ENCODE measurements around the gene ZNF593. TPM values are rescaled to one million over a fixed set of nuclear protein-coding genes. Genes with fewer than 3 reads are reported as not detected.

Gene ZNF593
- total and polyA plus RNA-seq, 9 of the 15 experiments (the other 6 are each of a cell fraction or from before 2014, with no cell fraction given) = 9.8 to 334 (median 48.2) TPM

DNA sequence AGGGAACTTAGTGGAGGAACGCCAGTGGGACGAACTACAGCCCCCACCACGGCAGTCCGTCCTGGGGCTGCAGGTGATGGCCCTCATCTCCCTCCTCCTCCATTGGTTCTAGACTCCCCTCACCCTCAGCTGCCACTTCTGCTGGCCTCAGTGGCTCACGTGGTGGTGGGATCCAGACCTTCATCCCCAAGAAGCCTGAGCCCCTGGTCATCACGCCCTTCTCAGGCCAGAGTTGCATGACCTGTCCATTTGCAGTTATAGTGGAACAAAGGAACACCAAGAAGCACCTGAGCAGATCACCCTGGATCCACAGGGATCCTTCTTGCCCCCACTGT is 23.8 kb upstream of the ZNF593 start:
- DNase-seq (ENCODE audit: extremely low read depth in 1 of 4, low spot score in 3 of 4) = no peak
- Histone ChIP-seq H3K9me1 (ENCODE audit: control insufficient read depth, insufficient read depth, low read length) (no peaks in the 10 kb centered on the region), H3K27me3 (ENCODE audit: control insufficient read depth in 2 of 2, insufficient read depth in 2 of 2, low read length in 2 of 2) (no peaks in the 10 kb centered on the region), H3K36me3 (ENCODE audit: control insufficient read depth, insufficient read depth, low read length) (no peaks in the 10 kb centered on the region), H3K79me2 (ENCODE audit: control insufficient read depth, insufficient read depth, low read length) (no peaks in the 10 kb centered on the region), H4K20me1 (replicated peaks; ENCODE audit: control insufficient read depth, insufficient read depth, low read length) (no peaks in the 10 kb centered on the region), H3K4me1 (replicated peaks in 1 of 2; ENCODE audit: control insufficient read depth in 2 of 2, insufficient read depth in 2 of 2, low read length in 2 of 2) (peaks cover 12 to 17% of the 10 kb centered on the region in 2 experiments; a peak in 4 of 5 replicates), H3K4me3 (no peak overlapping the region), H3K9ac (ENCODE audit: insufficient read depth in 1 of 2, low read depth in 2 of 2, low read length in 2 of 2) (peak overlapping the region in 1 of 2 experiments; percentile 46; a peak in 1 of 4 replicates), H3K9me3 (replicated peaks; ENCODE audit: control insufficient read depth, insufficient read depth, low read depth, low read length) (no peaks in the 10 kb centered on the region), H3K4me2 (ENCODE audit: insufficient read depth, low read length) (no peak overlapping the region), H3K27ac (ENCODE audit: extremely low read depth, low read depth, low read length) (no peak overlapping the region), H2AFZ (ENCODE audit: low read depth, low read length) (no peak overlapping the region; the same call in 1 of the 2 replicates)
- intact Hi-C loops (cut with micrococcal nuclease) (loop anchor here (1.0 to 5.0 kb wide), 3 partner anchors 41 to 249 kb away; no protein-coding TSS in a partner anchor), in situ Hi-C loops (cut with MboI) (loop anchor here (5.0 kb wide), 3 partner anchors 39 to 249 kb away; no protein-coding TSS in a partner anchor)
- TF ChIP-seq ZBTB40 (IDR thresholded peaks at IDR 0.05) (no peak), ZBTB40 (CRISPR knock-in tag; IDR thresholded peaks at IDR 0.05) (no peak), ZNF436 (CRISPR knock-in tag; IDR thresholded peaks at IDR 0.05) (no peak), PHB2 (IDR thresholded peaks at IDR 0.05; ENCODE audit: low read depth) (no peak), TRIM28 (IDR thresholded peaks at IDR 0.05) (no peak), BMI1 (IDR thresholded peaks at IDR 0.05; ENCODE audit: low read length) (no peak), CREM (IDR thresholded peaks at IDR 0.05; ENCODE audit: low read depth) (no peak)
- TF ChIP-seq, protein P1, sequence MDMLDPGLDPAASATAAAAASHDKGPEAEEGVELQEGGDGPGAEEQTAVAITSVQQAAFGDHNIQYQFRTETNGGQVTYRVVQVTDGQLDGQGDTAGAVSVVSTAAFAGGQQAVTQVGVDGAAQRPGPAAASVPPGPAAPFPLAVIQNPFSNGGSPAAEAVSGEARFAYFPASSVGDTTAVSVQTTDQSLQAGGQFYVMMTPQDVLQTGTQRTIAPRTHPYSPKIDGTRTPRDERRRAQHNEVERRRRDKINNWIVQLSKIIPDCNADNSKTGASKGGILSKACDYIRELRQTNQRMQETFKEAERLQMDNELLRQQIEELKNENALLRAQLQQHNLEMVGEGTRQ (CRISPR knock-in tag; IDR thresholded peaks at IDR 0.05) = 0 out of 2 replicates have a peak, but pooled peaks have one; percentile 4
- TF ChIP-seq, protein P2, sequence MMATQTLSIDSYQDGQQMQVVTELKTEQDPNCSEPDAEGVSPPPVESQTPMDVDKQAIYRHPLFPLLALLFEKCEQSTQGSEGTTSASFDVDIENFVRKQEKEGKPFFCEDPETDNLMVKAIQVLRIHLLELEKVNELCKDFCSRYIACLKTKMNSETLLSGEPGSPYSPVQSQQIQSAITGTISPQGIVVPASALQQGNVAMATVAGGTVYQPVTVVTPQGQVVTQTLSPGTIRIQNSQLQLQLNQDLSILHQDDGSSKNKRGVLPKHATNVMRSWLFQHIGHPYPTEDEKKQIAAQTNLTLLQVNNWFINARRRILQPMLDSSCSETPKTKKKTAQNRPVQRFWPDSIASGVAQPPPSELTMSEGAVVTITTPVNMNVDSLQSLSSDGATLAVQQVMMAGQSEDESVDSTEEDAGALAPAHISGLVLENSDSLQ (IDR thresholded peaks at IDR 0.05) = no peak
- no TSS peak for BruUV-seq (replicated peaks)
- ChIA-PET CTCF (ENCODE audit: low intra/inter-chr PET ratio) (interaction anchor here (1.0 to 5.1 kb wide), 3 partner anchors 33 to 109 kb away, joined by 3 to 114 read pairs (median 65); no protein-coding TSS in a partner anchor), POLR2A (interaction anchor here (1.4 to 9.1 kb wide), 5 partner anchors 10 to 111 kb away, joined by 3 to 237 read pairs (median 11); no protein-coding TSS in a partner anchor)
- no peak for ATAC-seq
- 18% methylated on average over 2 of the region's 6 CpGs for WGBS (ENCODE audit: insufficient coverage, low coverage, missing lambda C conversion rate)
- FAIRE-seq = no peak
